ENCODE data around the gene ANKEF1.
"Not testable (repeated sequence)": the region's sequence is repeated elsewhere in the genome, so short reads cannot be mapped to it uniquely, and the experiment has no call there.

The ANKEF1 gene

GRCh38 chr20:10034717-10035571, at the start of gene ANKEF1:
Gene ANKEF1, plus strand, starts transcription at chr20:10034987. Its CDS starts 3,315 bp downstream, at chr20:10038302.
- DNase-seq, result peak; percentile 97

GRCh38 chr20:9985281-9985680, 49.5 kb upstream of the ANKEF1 start:
- no peak for DNase-seq

- DNase-seq, result no peak
Measured at GRCh38 chr20:9985773-9986172, 49.0 kb upstream of the ANKEF1 start.

- DNase-seq, result no peak
Measured at GRCh38 chr20:9989066-9989724, 45.6 kb upstream of the ANKEF1 start.

GRCh38 chr20:9993137-9993536, 41.6 kb upstream of the ANKEF1 start:
- no peak for DNase-seq

GRCh38 chr20:9994676-9995075, 40.1 kb upstream of the ANKEF1 start:
- no peak for DNase-seq

- DNase-seq, result no peak
Measured at GRCh38 chr20:9995510-9996272, 39.1 kb upstream of the ANKEF1 start.

GRCh38 chr20:9996944-9997343, 37.8 kb upstream of the ANKEF1 start:
- no peak for DNase-seq

- DNase-seq, result no peak
Measured at GRCh38 chr20:9999645-10000044, 35.1 kb upstream of the ANKEF1 start.

- no peak for DNase-seq
Measured at GRCh38 chr20:10002866-10003265, 31.9 kb upstream of the ANKEF1 start.

GRCh38 chr20:10004900-10005299, 29.9 kb upstream of the ANKEF1 start:
- DNase-seq, result peak; percentile 33

- peak; percentile 27 for DNase-seq
Measured at GRCh38 chr20:10005885-10006284, 28.9 kb upstream of the ANKEF1 start.

- DNase-seq, result no peak
Measured at GRCh38 chr20:10006447-10007090, 28.2 kb upstream of the ANKEF1 start.

- DNase-seq, result no peak
Measured at GRCh38 chr20:10007158-10007557, 27.6 kb upstream of the ANKEF1 start.

GRCh38 chr20:10007747-10008146, 27.0 kb upstream of the ANKEF1 start:
- no peak for DNase-seq

- DNase-seq, result no peak
Measured at GRCh38 chr20:10012464-10012863, 22.3 kb upstream of the ANKEF1 start.

GRCh38 chr20:10014431-10014830, 20.4 kb upstream of the ANKEF1 start:
- DNase-seq, result no peak

GRCh38 chr20:10020937-10021336, 13.8 kb upstream of the ANKEF1 start:
- no peak for DNase-seq

GRCh38 chr20:10022625-10023024, 12.2 kb upstream of the ANKEF1 start:
- no peak for DNase-seq

GRCh38 chr20:10023911-10024310, 10.9 kb upstream of the ANKEF1 start:
- DNase-seq, result no peak

- DNase-seq, result not testable (repeated sequence)
Measured at GRCh38 chr20:10031451-10032215, 3.2 kb upstream of the ANKEF1 start.

GRCh38 chr20:10032269-10032668, 2.5 kb upstream of the ANKEF1 start:
- DNase-seq, result not testable (repeated sequence)
